GM12892 (cell line): Measurements from ENCODE around the gene KLRC4.

Source experiments
- POLR2A ChIP-seq: IDR thresholded peaks from 2 replicates; pipeline ENCODE4 v1.6.1; 2011; ENCODE audit warnings: low read depth, low read length, control low read depth
- POLR2AphosphoS5 ChIP-seq: IDR thresholded peaks from 2 replicates; pipeline ENCODE4 v1.6.1; 2011; ENCODE audit warnings: low read depth, low read length, control low read depth
- TAF1 ChIP-seq: IDR thresholded peaks from 2 replicates; pipeline ENCODE4 v1.6.1; 2011; ENCODE audit warnings: low read depth, mild to moderate bottlenecking, control low read depth, low read length, borderline replicate concordance

- TF ChIP-seq TAF1 (no peak), POLR2A (no peak), POLR2AphosphoS5 (no peak)
Observed at GRCh38 chr12:10362325-10362724, 47.2 kb downstream of the KLRC4 start.
